KG1 (cell line): ENCODE data around the gene CEP128.

Experiments used
- DNase-seq: peaks from one replicate; lab custom pipeline; 2025; lab: John Stamatoyannopoulos, UW

CEP128 gene

GRCh38 chr14:80901260-80901659 lies 40.3 kb downstream of the CEP128 start:
- no peak for DNase-seq

- DNase-seq: no peak
These were observed 68.9 kb downstream of the CEP128 start for GRCh38 chr14:80872645-80873044.

GRCh38 chr14:80868260-80868659 lies 73.3 kb downstream of the CEP128 start:
- no peak for DNase-seq

GRCh38 chr14:80867798-80868197 lies 73.7 kb downstream of the CEP128 start:
- no peak for DNase-seq

GRCh38 chr14:80867091-80867490 lies 74.4 kb downstream of the CEP128 start:
- DNase-seq: no peak

- DNase-seq: no peak
These were observed 76.0 kb downstream of the CEP128 start for GRCh38 chr14:80865565-80865964.

GRCh38 chr14:80862983-80863382 lies 78.6 kb downstream of the CEP128 start:
- DNase-seq: no peak

- DNase-seq: no peak
These were observed 79.0 kb downstream of the CEP128 start for GRCh38 chr14:80862541-80862940.

GRCh38 chr14:80850197-80850814 lies 91.2 kb downstream of the CEP128 start:
- DNase-seq: no peak

- no peak for DNase-seq
These were observed 94.5 kb downstream of the CEP128 start for GRCh38 chr14:80847070-80847469.

GRCh38 chr14:80845856-80846255 lies 95.7 kb downstream of the CEP128 start:
- no peak for DNase-seq

GRCh38 chr14:80844872-80845271 lies 96.7 kb downstream of the CEP128 start:
- DNase-seq: no peak

GRCh38 chr14:80839743-80840142 lies 101.8 kb downstream of the CEP128 start:
- no peak for DNase-seq

- no peak for DNase-seq
These were observed 131.9 kb downstream of the CEP128 start for GRCh38 chr14:80809663-80810062.

GRCh38 chr14:80805136-80805535 lies 136.4 kb downstream of the CEP128 start:
- DNase-seq: no peak

GRCh38 chr14:80798878-80799277 lies 142.7 kb downstream of the CEP128 start:
- no peak for DNase-seq

GRCh38 chr14:80798211-80798610 lies 143.3 kb downstream of the CEP128 start:
- DNase-seq: no peak

GRCh38 chr14:80792771-80793170 lies 148.8 kb downstream of the CEP128 start:
- DNase-seq: no peak

- DNase-seq: no peak
These were observed 153.7 kb downstream of the CEP128 start for GRCh38 chr14:80787876-80788275.

GRCh38 chr14:80784820-80785219 lies 156.7 kb downstream of the CEP128 start:
- no peak for DNase-seq

GRCh38 chr14:80781972-80782367 lies 159.6 kb downstream of the CEP128 start:
- DNase-seq: no peak

GRCh38 chr14:80780500-80780899 lies 161.0 kb downstream of the CEP128 start:
- DNase-seq: no peak

- no peak for DNase-seq
These were observed 164.9 kb downstream of the CEP128 start for GRCh38 chr14:80776657-80777056.

- DNase-seq: no peak
These were observed 165.4 kb downstream of the CEP128 start for GRCh38 chr14:80776186-80776585.

- DNase-seq: no peak
These were observed 169.0 kb downstream of the CEP128 start for GRCh38 chr14:80772504-80772903.
